Common myeloid progenitor, CD34-positive (primary cell): Measurements from ENCODE around the gene SP9.

Experiments
- CTCF ChIA-PET: fragments of 350-600 bp; sonication (Branson Sonifier 250); formaldehyde crosslinking; loops from one replicate; lab custom pipeline; 2021; ENCODE audit warnings: antibody characterized with exemption; lab: Charles Lee
- POLR2A ChIA-PET: fragments of 350-600 bp; sonication (Branson Sonifier 250); formaldehyde crosslinking; loops from one replicate; lab custom pipeline; 2021; ENCODE audit warnings: antibody characterized with exemption; lab: Charles Lee
- DNase-seq, 3 donors: peaks; one replicate each; pipeline versions ENCODE4 v3.0.0 to v3.0.0-alpha.2; 2013
- H3K27ac ChIP-seq, 2 experiments: 1 replicate in 1 of 2; 2 replicates in 1 of 2; pipeline ENCODE4 v1.7.0; 2013; ENCODE audit warnings: inconsistent platforms in 2 of 2, low read length in 2 of 2, mild to moderate bottlenecking in 2 of 2, low read depth in 1 of 2, moderate library complexity in 1 of 2; ENCODE audit not compliant: severe bottlenecking in 2 of 2, insufficient read depth in 1 of 2, poor library complexity in 1 of 2
- H3K27me3 ChIP-seq, 5 experiments: replicated peaks in 2 of 5; 1 replicate in 3 of 5; 2 replicates in 2 of 5; pipeline versions ENCODE4 v1.6.1 to v1.7.0; 2013; ENCODE audit warnings: low read length in 4 of 5, mild to moderate bottlenecking in 2 of 5, moderate library complexity in 2 of 5, inconsistent platforms in 1 of 5; ENCODE audit not compliant: insufficient read depth in 5 of 5, control insufficient read depth in 4 of 5
- H3K36me3 ChIP-seq, 4 experiments: 1 replicate in 2 of 4; 2 replicates in 2 of 4; pipeline versions ENCODE4 v1.6.1 to v1.7.0; 2013; ENCODE audit warnings: low read length in 3 of 4, control low read depth in 1 of 4, mild to moderate bottlenecking in 1 of 4; ENCODE audit not compliant: control insufficient read depth in 4 of 4, insufficient read depth in 4 of 4
- H3K4me1 ChIP-seq, 4 experiments: 1 replicate in 3 of 4; 2 replicates in 1 of 4; pipeline versions ENCODE4 v1.6.1 to v1.7.1; 2013; ENCODE audit warnings: low read length in 3 of 4, mild to moderate bottlenecking in 3 of 4, control low read depth in 1 of 4, inconsistent platforms in 1 of 4, moderate library complexity in 1 of 4; ENCODE audit not compliant: control insufficient read depth in 4 of 4, insufficient read depth in 4 of 4; ENCODE audit errors: control extremely low read depth in 1 of 4
- H3K4me3 ChIP-seq, 7 experiments: 1 replicate in 4 of 7; 2 replicates in 3 of 7; pipeline versions ENCODE4 v1.5.1 to v1.7.0; 2013; ENCODE audit warnings: mild to moderate bottlenecking in 7 of 7, low read length in 6 of 7, moderate library complexity in 6 of 7, inconsistent platforms in 2 of 7, low read depth in 2 of 7, control low read depth in 1 of 7; ENCODE audit not compliant: insufficient read depth in 4 of 7, control insufficient read depth in 1 of 7; ENCODE audit errors: extremely low read depth in 1 of 7
- H3K9me3 ChIP-seq, 5 experiments: 1 replicate in 4 of 5; 2 replicates in 1 of 5; pipeline versions ENCODE4 v1.6.1 to v1.7.1; 2013; ENCODE audit warnings: low read length in 4 of 5, mild to moderate bottlenecking in 2 of 5, inconsistent platforms in 1 of 5, low read depth in 1 of 5, moderate library complexity in 1 of 5; ENCODE audit not compliant: control insufficient read depth in 4 of 5, insufficient read depth in 2 of 5; ENCODE audit errors: control extremely low read depth in 1 of 5
- WGBS: methylation state at CpG from one replicate; pipeline ENCODE4 v1.1.5; 2013; ENCODE audit not compliant: insufficient coverage; 5-methylcytosine and 5-hydroxymethylcytosine counted together

SP9 gene

DNA sequence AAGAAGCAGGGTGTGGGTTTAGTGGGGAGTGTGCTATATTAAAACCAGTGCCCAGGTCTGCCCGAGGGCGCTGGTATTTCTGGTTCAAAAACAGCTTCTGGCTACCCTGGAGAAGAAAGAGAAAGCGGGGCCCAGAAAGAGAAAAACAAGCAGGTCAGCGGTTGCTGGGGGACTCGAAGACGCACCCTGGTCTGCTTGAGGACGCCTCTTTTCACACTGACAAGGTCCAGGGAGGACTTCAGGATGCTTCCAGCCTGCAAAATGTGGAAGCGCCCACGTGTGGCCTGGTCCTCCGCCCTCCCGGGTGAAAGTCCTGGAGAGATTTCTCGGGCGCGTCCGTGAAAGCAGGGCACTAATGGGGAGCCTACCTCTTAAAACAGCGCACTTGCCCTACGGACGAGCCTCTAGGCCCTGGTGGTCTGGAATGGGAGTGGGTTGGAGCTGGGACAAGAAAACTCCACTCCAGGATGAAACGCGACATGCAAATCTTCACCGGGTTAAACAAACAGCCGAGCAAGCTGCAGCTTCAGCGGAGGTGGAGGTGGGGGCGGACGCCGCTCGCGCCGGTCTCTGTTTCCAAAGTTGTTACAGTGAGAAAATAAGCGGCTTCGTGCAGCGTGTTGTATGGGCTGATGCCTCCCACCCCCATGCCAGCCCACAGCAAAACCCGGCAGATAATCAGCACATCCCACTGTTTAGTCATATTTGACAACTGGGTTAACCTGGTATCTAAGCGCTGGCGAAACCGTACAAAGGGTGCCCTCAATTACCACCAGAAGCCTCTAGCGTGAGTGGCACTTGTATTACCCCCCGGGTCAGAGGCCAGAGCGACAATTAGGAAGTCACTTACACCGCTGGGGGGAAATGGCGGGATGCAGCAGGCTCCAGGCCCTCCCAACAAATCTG is 1.1 kb upstream of the SP9 start:
- CTCF ChIA-PET: interaction anchor here (0.7 to 2.3 kb wide), 3 partner anchors 11 to 931 kb away, joined by 3 to 10 read pairs (median 3); no protein-coding TSS in a partner anchor
- Histone ChIP-seq H3K27ac (no peak overlapping the region), H3K4me1 (peaks cover 4 to 49% (median 41%) of the 10 kb centered on the region in 4 experiments), H3K36me3 (no peaks in the 10 kb centered on the region), H3K27me3 (peaks cover 43 to 99% (median 67%) of the 10 kb centered on the region in 5 experiments), H3K9me3 (no peaks in the 10 kb centered on the region), H3K4me3 (peak overlapping the region in 2 of 7 experiments; percentile 38 to 44)
- WGBS: 5% methylated on average over 33 of the region's 41 CpGs
- no peak for DNase-seq
- POLR2A ChIA-PET: interaction anchor here (0.9 to 1.1 kb wide), 2 partner anchors 9 to 931 kb away, joined by 4 read pairs; no protein-coding TSS in a partner anchor

DNA sequence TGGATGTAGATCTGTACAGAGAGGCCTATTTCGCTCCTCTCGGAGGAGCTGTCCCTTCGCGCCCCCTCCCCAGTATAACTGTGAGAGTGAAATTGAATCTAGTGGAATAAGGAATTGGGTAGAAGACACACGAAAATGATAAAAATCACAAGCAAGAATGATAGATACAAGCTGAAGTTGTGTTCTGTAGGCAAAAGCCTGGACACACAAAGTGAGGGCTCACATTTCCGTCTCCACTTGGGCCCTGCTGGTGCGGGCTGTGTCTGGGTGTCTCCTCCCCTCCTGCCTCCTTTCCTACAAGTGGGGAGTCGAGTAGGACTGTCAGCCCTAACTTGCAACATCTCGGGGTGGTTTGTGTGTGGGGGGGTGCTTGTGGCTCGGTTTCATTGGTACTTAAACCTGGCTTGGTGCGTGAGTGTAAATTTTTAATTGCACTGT is 457 bp upstream of the SP9 start:
- peaks cover 44 to 99% (median 69%) of the 10 kb centered on the region in 5 experiments for H3K27me3 ChIP-seq
- H3K4me1 ChIP-seq: peaks cover 4 to 45% (median 38%) of the 10 kb centered on the region in 4 experiments
- POLR2A ChIA-PET: interaction anchor here (0.9 kb wide), 1 partner anchor 932 kb away, joined by 4 read pairs; no protein-coding TSS in a partner anchor
- CTCF ChIA-PET: interaction anchor here (2.3 kb wide), 1 partner anchor 10 kb away, joined by 10 read pairs; no protein-coding TSS in a partner anchor
- DNase-seq: no peak
- no peak overlapping the region for H3K4me3 ChIP-seq
- no peak overlapping the region for H3K27ac ChIP-seq
- no peaks in the 10 kb centered on the region for H3K36me3 ChIP-seq
- no peaks in the 10 kb centered on the region for H3K9me3 ChIP-seq
- WGBS: 11% methylated on average over 4 of the region's 11 CpGs

DNA sequence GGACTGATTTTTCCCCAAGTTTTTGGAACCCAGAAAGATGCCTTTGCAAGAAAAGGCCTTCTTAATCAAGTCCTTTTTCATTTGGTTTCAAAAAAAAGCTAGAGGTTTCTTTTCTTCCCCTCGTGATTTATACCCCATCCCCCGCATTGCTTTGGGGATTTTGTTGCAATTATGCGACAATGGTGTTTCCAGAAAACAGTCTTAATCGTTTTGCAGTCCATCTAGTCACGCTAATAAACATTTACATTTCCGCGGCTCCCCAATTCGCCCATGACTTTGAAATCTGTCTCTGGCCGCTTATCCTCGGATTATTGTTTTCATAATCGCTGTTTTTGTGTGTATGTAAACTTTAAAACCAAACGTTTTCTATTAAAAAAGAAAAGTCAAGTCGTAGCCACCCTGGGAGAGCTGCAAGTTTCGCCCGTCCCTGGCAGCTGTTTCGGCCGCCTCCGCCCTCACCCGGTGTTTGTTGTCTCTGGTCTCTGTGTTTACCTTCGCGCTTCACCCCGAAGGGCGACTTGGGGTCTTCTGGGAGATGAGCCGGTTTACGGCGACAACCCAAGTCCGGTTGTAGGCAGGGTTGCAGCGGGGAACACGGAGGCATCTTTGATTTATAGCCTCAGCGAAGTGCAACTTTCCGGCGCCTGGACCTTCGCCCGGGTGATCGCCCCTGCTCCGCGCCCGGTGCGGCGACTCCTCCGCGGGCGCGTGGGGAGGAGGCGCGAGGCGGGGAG is 667 bp downstream of the SP9 start:
- no peak for DNase-seq
- Histone ChIP-seq H3K36me3 (no peaks in the 10 kb centered on the region), H3K9me3 (no peaks in the 10 kb centered on the region), H3K27ac (no peak overlapping the region), H3K27me3 (peaks cover 38 to 99% (median 63%) of the 10 kb centered on the region in 5 experiments), H3K4me3 (peak overlapping the region in 4 of 7 experiments; percentile 39 to 64 (median 51)), H3K4me1 (peaks cover 4 to 51% (median 41%) of the 10 kb centered on the region in 4 experiments)
- CTCF ChIA-PET: interaction anchor here (0.7 to 2.3 kb wide), 2 partner anchors 9 kb away, joined by 3 to 10 read pairs; no protein-coding TSS in a partner anchor
- POLR2A ChIA-PET: no interaction called here
- WGBS: under 1% methylated on average over 28 of the region's 47 CpGs

DNA sequence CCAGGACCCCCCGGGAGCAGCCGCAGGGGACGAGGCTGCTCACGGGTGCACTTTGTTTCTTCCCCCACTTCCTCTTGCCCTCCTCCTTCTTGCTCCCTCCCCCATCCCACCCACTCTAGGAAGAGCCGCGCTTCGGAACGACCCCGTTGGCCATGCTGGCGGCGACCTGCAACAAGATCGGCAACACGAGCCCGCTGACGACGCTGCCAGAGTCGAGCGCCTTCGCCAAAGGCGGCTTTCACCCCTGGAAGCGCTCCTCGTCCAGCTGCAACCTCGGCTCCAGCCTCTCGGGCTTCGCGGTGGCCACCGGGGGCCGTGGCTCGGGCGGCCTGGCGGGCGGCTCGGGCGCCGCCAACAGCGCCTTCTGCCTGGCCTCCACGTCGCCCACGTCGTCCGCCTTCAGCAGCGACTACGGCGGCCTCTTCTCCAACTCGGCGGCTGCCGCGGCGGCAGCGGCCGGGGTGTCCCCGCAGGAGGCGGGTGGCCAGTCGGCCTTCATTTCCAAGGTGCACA is 1.3 kb downstream of the SP9 start:
- H3K4me3 ChIP-seq: peak overlapping the region in 6 of 7 experiments; percentile 19 to 64 (median 47)
- H3K27ac ChIP-seq: no peak overlapping the region
- H3K9me3 ChIP-seq: no peaks in the 10 kb centered on the region
- peaks cover 4 to 57% (median 43%) of the 10 kb centered on the region in 4 experiments for H3K4me1 ChIP-seq
- peaks cover 38 to 99% (median 63%) of the 10 kb centered on the region in 5 experiments for H3K27me3 ChIP-seq
- WGBS: 3% methylated on average over 45 of the region's 54 CpGs
- no peaks in the 10 kb centered on the region for H3K36me3 ChIP-seq
- peak in 2 of 3 donors; percentile 59 to 63 for DNase-seq
- CTCF ChIA-PET: interaction anchor here (0.9 to 2.3 kb wide), 3 partner anchors 8 to 936 kb away, joined by 3 to 10 read pairs (median 9); no protein-coding TSS in a partner anchor
- POLR2A ChIA-PET: no interaction called here

DNA sequence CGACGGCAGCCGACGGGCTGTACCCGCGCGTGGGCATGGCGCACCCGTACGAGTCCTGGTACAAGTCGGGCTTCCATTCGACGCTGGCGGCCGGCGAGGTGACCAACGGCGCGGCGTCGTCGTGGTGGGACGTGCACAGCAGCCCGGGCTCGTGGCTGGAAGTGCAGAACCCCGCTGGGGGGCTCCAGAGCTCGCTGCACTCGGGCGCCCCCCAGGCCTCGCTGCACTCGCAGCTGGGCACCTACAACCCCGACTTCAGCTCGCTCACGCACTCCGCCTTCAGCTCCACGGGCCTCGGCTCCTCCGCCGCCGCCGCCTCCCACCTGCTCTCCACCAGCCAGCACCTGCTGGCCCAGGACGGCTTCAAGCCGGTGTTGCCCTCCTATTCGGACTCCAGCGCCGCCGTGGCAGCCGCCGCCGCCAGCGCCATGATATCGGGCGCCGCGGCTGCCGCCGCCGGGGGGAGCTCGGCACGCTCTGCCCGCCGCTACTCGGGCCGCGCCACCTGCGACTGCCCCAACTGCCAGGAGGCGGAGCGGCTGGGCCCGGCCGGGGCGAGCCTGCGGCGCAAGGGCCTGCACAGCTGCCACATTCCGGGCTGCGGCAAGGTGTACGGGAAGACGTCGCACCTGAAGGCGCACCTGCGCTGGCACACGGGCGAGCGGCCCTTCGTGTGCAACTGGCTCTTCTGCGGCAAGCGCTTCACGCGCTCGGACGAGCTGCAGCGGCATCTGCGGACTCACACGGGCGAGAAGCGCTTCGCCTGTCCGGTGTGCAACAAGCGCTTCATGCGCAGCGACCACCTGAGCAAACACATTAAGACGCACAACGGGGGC is 2.0 kb downstream of the SP9 start:
- DNase-seq: peak in 2 of 3 donors; percentile 51 to 66
- peaks cover 4 to 59% (median 46%) of the 10 kb centered on the region in 4 experiments for H3K4me1 ChIP-seq
- ChIA-PET POLR2A (interaction anchor here (0.7 kb wide), 1 partner anchor 89 kb away, joined by 3 read pairs; no protein-coding TSS in a partner anchor), CTCF (interaction anchor here (0.9 to 1.0 kb wide), 3 partner anchors 8 to 936 kb away, joined by 3 to 9 read pairs (median 4); no protein-coding TSS in a partner anchor)
- H3K27me3 ChIP-seq: peaks cover 32 to 99% (median 65%) of the 10 kb centered on the region in 5 experiments
- WGBS: under 1% methylated on average over 97 of the region's 102 CpGs
- H3K36me3 ChIP-seq: no peaks in the 10 kb centered on the region
- H3K9me3 ChIP-seq: no peaks in the 10 kb centered on the region
- H3K4me3 ChIP-seq: peak overlapping the region in 6 of 7 experiments; percentile 19 to 64 (median 51)
- H3K27ac ChIP-seq: no peak overlapping the region
